Activated T-cell treated with anti-CD3 and anti-CD28 coated beads, Interleukin-2, amount 50 U/mL, for 1 hour (primary cell): ENCODE data around the gene HOXB5.

ENCODE experiments used
- DNase-seq: peaks from one replicate; pipeline ENCODE4 v3.0.0-alpha.2; 2020

HOXB5 gene

DNA sequence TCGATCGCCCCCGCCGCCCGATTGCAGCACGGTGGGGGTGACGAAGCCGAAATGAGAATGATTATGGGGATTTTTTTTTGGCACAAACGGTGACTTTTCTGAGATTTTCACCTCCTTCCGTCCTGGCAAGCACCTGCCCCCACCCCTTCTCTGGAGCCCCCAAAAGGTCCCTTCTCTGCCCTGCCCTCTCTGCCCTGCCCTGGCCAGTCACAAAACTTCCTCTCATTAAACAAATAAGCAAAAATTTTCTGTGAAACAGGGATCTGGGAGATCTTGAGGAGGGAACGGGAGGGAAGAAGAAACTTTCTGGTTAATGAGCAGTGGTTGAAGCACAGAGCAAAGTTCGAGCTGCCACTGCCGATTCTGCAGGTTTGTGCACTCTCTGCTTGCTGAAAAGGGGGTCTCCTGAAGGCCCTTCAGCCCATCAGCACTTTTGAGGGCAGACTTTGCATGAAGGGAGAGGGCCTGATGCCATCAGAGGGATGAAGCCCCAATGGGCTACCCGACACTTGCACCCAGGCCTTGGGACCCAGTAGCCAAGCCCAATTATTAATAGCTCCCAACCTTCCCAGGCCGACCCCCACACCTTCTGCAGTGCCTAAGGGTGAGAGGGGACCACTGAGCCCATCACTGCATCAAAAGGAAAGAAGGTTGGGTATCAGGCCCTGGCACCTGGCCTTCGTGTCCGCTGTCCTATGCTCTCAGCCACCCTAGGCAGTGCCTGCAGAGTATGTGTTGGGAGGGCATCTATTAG is 22.6 kb upstream of the HOXB5 start:
- no peak for DNase-seq

DNA sequence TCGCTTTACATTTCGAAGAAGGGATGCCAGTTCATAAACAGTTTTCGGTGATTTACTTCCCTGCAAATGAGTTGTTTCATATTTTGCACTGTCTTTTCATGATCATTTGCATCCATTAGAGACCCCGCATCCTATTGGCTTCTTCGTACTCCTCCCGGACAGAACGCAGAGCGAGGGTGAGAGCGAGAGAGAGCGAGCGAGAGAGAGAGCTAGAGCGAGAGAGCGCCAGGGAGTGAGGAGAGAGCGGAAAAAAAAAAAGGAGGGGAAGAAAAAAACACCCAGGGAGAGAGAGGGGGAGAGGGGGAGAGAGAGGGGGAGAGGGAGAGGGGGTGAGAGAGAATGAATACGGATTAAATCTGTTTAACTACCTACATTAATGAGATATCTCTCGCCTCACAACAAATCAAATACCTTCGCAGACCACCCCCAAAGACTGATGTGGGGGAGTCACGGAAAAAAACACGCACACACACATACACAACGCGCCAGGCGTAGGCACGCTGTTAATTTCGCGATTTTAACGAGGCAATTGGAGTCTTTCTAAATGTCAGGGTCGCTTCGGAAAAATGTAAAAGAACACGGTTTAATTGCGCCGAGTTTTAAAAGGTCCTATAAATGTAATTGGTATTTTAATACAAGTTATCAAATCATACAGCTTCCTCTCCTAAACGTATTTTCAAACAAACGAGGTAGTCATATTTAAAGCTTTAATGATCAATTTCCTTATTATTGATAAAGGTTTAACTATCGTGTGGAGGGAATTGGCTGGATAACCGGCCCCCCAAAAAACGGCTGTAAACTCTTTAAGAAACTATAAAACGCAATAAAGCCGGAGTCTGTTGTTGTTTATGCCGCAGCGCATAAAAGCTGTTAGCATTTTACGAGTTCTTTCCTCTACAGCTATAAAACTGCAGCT is 21.7 kb upstream of the HOXB5 start, which contains the start of gene HOXB8:
TSS of gene HOXB8 (minus strand) at position 246 of the 916 bp plus-strand sequence. CDS start 588 bp downstream, outside the sequence.
- no peak for DNase-seq

DNA sequence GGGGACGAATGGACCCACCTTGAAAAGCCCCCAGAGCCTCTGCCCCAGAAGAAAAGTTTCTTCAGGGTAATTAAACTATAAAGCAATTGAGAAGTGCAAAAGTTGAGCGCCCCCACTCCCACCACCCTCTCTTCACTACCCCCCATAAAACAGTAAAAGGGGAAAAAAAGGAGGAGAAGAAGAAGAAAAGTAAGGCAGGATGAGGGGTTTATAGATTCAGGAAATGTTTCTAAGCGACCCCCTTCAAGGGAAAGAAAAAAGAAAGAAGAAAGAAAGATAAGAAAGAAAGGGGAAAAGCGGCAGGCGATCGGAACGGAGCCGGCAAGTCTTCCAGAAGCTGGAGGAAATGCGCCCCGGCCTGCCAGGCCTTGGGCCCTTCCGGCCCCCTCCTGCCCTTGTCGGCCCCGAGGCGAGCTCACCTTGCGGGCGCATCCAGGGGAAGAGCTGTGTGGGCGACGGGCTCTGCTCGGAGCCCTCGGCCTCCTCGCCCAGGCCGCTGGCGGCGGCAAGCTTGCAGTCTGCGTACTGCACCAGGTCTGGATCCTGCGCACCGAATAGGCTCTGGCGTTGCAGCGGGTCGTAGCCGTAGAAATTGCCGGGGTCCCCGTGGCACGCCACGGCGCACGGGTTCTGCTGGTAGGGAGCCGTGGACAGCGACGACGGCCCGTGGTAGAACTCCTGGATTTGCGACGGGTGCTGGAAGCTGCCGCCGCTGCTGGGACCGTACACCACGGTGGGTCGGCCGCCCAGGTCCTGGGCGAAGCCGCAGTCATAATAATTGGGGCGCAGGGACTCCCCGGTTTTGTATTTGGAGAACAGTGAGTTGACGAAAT is 20.5 kb upstream of the HOXB5 start:
- peak; percentile 62 for DNase-seq

GRCh38 chr17:48612854-48613691 is 19.5 kb upstream of the HOXB5 start:
- peak; percentile 63 for DNase-seq

- DNase-seq: no peak
These were observed 18.9 kb upstream of the HOXB5 start for GRCh38 chr17:48612456-48612853.

- no peak for DNase-seq
These were observed 18.3 kb upstream of the HOXB5 start for GRCh38 chr17:48611681-48612455.

GRCh38 chr17:48611213-48611612 is 17.6 kb upstream of the HOXB5 start:
- DNase-seq: no peak

- peak; percentile 65 for DNase-seq
These were observed 17.0 kb upstream of the HOXB5 start, which contains the start of gene HOXB7 for GRCh38 chr17:48610282-48611211. TSS of gene HOXB7 (minus strand) at chr17:48611017. CDS start at chr17:48610918, 99 bp downstream.

GRCh38 chr17:48609759-48610281 is 16.2 kb upstream of the HOXB5 start:
- DNase-seq: no peak

DNA sequence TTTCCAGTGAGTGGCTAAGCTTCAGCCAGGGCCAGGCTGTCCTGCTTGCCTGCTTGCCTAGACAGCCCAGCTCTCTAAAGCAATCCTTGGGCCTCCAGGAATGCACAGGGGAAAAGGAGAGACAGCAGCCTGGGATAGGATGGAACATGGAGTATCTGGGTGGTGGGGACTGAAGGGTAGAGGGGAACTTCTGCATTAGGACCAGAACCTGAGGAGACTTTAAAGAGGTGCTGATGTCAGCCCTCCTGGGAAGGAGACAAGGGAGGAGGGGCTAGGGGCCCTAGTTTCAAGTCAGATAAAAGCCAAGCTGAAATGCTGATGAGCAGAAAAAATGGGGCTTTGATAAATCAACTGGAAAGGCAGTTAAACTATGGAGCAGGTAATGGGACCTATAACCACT is 15.5 kb upstream of the HOXB5 start:
- DNase-seq: no peak

DNA sequence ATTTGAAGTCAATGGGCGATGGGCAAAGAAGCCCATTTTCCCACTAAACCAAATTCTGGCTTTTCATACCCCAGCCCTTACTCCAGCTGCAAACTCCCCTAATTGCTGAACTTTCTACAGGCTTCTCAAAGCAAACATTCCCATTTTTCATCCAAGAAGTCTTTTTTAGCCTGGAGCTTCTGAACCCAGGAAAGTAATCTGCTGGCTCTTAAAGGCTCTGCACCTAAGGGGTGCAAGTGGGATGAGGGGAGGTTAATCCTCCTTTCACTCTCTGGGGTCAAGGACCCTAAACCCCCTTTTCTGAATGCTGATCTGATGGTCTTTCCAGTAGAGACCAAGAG is 14.9 kb upstream of the HOXB5 start:
- DNase-seq: no peak

DNA sequence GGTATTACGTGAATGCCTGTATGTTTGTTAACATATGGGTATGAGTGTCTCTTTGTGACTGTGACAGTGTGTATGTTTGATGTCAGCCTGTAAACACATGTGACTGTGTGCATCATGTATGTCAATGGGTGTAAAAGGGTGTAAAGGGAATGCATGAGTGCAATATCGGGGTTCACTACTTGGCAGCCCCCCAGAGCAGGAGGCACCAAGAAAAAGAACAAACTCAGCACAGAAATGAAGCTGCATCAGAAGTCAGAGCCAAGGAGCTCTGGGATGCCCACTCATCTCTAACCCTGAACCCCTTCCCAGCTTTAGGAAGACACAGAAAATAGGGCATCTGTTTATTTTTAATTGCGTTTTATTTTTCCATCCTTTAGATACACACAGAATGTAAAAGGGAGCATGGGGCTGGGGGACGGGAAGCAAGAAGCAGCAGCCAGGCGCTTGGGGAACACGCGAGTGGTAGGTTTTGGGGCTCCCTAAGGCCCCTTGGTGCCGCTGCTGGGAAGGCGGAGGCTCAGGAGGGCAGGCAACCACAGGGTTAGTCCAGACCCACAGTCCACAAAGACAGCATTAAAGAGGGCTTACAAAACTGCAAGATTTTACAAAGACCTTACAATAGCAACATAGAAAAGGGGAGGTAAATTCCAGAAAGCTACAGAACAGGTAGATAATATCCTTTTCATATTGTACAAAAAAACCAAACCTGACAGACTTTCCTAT is 13.5 kb upstream of the HOXB5 start:
- DNase-seq: no peak

DNA sequence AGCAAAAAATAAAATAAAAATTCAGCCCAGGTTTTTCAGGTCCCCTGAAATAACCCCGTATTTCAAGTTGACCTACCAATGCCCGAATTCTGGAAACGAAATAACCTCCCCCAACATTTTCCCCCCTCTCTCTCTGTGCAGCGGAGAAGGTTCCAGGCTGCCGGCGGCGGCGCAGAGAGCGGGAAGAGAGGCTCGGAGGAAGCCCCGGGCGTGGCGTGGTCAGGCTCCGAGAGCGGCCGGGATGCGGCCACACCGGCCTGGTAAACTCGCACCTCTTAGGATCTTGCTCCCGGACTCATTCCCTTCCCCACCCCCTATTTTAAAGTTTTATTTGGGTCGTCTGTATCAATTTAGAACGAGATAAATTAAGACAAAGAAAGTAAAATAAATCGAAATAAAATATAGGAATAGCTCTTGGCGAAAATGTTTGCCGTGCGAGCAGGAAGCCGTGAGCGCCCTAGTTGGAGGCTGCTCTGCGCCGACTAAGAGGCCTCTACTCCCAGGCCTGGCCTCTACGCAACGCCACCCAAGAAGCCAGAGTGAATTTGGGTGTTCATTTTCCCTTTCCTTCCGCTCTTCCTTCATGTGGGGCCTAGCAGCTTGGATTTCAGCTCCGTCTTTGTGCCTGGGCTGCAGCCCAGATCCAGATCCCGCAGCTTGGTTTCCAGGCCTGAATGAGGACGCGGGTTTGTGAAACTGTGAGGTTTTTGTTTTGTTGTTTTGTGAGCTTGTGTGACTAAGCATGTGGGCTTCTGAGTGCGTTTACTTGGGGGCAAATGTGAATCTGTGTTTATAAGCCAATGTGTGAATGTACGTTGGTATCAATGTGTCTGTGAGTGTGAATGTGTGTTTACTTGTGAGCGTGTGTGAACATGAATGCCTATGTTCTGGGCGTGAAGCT is 12.7 kb upstream of the HOXB5 start:
- DNase-seq: no peak

DNA sequence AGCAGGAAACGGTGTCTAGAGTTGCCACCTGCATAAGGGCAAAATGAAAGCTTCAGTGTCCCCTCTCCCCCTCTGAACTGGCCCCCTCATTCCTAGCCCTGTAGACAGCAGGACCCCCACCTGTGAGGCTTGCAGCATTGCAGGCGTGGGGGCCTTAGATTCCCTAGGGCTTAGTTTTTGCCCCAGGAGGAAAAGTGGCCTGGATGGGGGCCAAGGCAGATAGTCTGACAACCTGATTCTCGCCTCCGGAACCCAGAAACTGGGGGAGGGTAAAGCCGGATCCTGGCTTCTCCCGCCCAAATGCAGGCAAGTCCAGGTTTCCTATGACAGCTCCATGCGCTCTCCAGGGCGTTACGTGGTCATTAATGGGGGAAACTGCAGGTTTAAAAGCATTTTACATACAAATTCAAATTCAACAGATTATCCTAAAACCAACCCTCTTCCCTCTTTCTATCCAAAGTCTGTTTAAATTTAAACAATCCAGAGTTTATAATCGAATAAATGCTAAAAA is 11.9 kb upstream of the HOXB5 start:
- DNase-seq: no peak

DNA sequence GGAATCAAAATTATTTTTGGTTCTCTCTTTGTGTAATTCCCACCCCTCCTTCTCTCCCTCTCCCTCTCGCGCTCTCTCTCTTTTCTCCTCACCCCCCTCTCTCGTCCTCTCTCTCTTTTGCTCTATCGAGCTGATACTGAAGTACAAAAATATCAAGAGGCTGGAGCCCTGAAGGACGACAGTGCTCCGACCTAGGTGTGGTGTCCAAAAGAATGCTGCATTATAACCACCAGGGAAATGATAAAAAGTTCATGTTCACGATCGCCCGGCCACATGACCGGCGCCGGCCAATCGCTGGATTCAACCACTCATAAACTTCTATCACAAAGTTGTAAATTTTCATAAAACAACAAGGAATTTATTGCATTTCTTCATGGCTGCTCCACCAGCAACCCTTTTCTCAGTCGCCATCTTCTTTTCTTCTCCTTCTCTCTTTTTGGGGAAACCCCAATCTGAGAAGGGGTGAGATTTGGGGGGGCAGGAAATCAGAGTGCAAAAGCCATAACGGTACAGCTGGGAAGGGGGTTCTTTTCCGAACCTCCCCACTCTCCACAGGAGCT is 11.3 kb upstream of the HOXB5 start, which contains the start of gene HOXB6:
TSS of gene HOXB6 (minus strand) at position 217 of the 560 bp plus-strand sequence. CDS start 6,836 bp downstream, outside the sequence.
- no peak for DNase-seq

- no peak for DNase-seq
These were observed 10.6 kb upstream of the HOXB5 start for GRCh38 chr17:48603959-48604769.
